ENCODE results near the gene KMT2D. TPM values are rescaled to one million over a fixed set of nuclear protein-coding genes. Genes with fewer than 3 reads are reported as not detected.

KMT2D gene
- total RNA-seq, 1 experiment from 2014 or later: 41.9 TPM

DNA sequence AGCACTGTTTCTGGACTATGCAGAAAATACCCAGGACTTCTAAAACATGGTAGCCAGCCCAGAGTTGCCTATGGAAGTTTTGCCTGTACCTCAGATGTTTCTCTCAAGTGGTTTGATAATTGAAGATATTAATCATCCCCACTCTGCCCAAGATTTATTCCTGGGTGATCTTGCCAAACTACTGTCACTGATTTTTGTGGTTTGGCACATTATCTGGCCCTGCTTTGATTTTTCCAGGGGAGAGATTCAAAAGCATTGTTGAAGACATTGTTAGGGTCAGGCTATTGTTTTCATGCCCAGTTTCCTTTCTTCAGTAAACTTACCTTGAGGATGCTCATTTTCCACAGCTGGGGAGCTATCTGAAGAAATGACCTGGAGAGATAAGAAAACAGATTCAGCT lies 47.9 kb downstream of the KMT2D start:
- Histone ChIP-seq H3K36me3 (ENCODE audit: low read depth, low read length) (peaks cover 11% of the 10 kb centered on the region; the same call in 1 of the 2 replicates), H3K79me2 (ENCODE audit: low read length) (peaks cover 27% of the 10 kb centered on the region), H2AFZ (ENCODE audit: low read length) (no peak overlapping the region), H3K27ac (ENCODE audit: low read length) (no peak overlapping the region), H3K4me1 (ENCODE audit: insufficient read depth, low read length) (peaks cover 10% of the 10 kb centered on the region), H3K9ac (ENCODE audit: low read length) (no peak overlapping the region), H3K9me2 (replicated peaks; ENCODE audit: low read length) (no peaks in the 10 kb centered on the region), H3K4me2 (ENCODE audit: low read length) (no peak overlapping the region), H3F3A (ENCODE audit: low read length, unreplicated experiment) (no peaks in the 10 kb centered on the region), H3K4me3 (ENCODE audit: low read length) (no peak overlapping the region), H3K9me3 (ENCODE audit: low read length) (no peaks in the 10 kb centered on the region), H3K27me3 (ENCODE audit: low read length) (no peaks in the 10 kb centered on the region), H4K20me1 (ENCODE audit: low read length) (no peaks in the 10 kb centered on the region)
- BruUV-seq (replicated peaks): no TSS peak
- ChIA-PET CTCF (no interaction called here), POLR2A (ENCODE audit: unreplicated experiment) (no interaction called here)
- ATAC-seq (no peak), DNase-seq (no peak)
- intact Hi-C loops (cut with micrococcal nuclease): no loop called here
- TF ChIP-seq EZH2phosphoT487 (IDR thresholded peaks at IDR 0.05; ENCODE audit: borderline replicate concordance, low read length) (no peak), EZH2 (IDR thresholded peaks at IDR 0.05; ENCODE audit: low read length, unreplicated experiment) (no peak)
- TF ChIP-seq, protein P1, sequence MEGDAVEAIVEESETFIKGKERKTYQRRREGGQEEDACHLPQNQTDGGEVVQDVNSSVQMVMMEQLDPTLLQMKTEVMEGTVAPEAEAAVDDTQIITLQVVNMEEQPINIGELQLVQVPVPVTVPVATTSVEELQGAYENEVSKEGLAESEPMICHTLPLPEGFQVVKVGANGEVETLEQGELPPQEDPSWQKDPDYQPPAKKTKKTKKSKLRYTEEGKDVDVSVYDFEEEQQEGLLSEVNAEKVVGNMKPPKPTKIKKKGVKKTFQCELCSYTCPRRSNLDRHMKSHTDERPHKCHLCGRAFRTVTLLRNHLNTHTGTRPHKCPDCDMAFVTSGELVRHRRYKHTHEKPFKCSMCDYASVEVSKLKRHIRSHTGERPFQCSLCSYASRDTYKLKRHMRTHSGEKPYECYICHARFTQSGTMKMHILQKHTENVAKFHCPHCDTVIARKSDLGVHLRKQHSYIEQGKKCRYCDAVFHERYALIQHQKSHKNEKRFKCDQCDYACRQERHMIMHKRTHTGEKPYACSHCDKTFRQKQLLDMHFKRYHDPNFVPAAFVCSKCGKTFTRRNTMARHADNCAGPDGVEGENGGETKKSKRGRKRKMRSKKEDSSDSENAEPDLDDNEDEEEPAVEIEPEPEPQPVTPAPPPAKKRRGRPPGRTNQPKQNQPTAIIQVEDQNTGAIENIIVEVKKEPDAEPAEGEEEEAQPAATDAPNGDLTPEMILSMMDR (conservative IDR thresholded peaks at IDR 0.05; ENCODE audit: low read depth, low read length): no peak

Other genes starting within 250 kb of the KMT2D start
- 21.4 and 32.9 TPM in 2 replicates for gene CACNB3, start 242.3 kb downstream of the KMT2D start, total RNA-seq (2014; rRNA removed)
- 102 and 105 TPM in 2 replicates for gene DDX23, start 208.6 kb downstream of the KMT2D start, total RNA-seq (2014; rRNA removed)
- gene RND1, start 194.9 kb downstream of the KMT2D start, total RNA-seq (2014; rRNA removed): 7.6 and 8.3 TPM in 2 replicates
- 9.7 and 16.4 TPM in 2 replicates for gene FKBP11, start 135.3 kb downstream of the KMT2D start, total RNA-seq (2014; rRNA removed)
- 85.5 and 93.0 TPM in 2 replicates for gene ARF3, start 103.3 kb downstream of the KMT2D start, total RNA-seq (2014; rRNA removed)
- 3.7 and 7.4 TPM in 2 replicates for gene WNT10B, start 89.1 kb downstream of the KMT2D start, total RNA-seq (2014; rRNA removed)
- gene WNT1, start 82.5 kb downstream of the KMT2D start, total RNA-seq (2014; rRNA removed): not detected in 2 replicates
- 3.5 and 5.6 TPM in 2 replicates for gene DDN, start 61.4 kb downstream of the KMT2D start, total RNA-seq (2014; rRNA removed)
- 62.1 and 66.5 TPM in 2 replicates for gene PRKAG1, start 42.0 kb downstream of the KMT2D start, total RNA-seq (2014; rRNA removed)
- gene RHEBL1, start 9.2 kb upstream of the KMT2D start, total RNA-seq (2014; rRNA removed): 4.2 and 5.0 TPM in 2 replicates
- 0.04 and 0.23 TPM in 2 replicates for gene DHH, start 34.0 kb upstream of the KMT2D start, total RNA-seq (2014; rRNA removed)
- 17.1 and 18.5 TPM in 2 replicates for gene LMBR1L, start 50.1 kb upstream of the KMT2D start, total RNA-seq (2014; rRNA removed)
- 4,374 and 4,720 TPM in 2 replicates for gene TUBA1B, start 70.6 kb upstream of the KMT2D start, total RNA-seq (2014; rRNA removed)
- gene TUBA1A, start 128.3 kb upstream of the KMT2D start, total RNA-seq (2014; rRNA removed): 46.1 and 46.9 TPM in 2 replicates
- 1,285 and 1,376 TPM in 2 replicates for gene TUBA1C, start 204.3 kb upstream of the KMT2D start, total RNA-seq (2014; rRNA removed)
- 0.15 TPM in 1 of 2 replicates, not detected in the other for gene PRPH, start 234.4 kb upstream of the KMT2D start, total RNA-seq (2014; rRNA removed)